HG02588 (cell line): ENCODE measurements around the gene CARTPT.

Source experiments
- ATAC-seq: cut with Tn5 transposase; IDR thresholded peaks from one replicate; pipeline ENCODE4 v1.9.1; 2021; ENCODE audit warnings: mild to moderate bottlenecking, moderate library complexity; ENCODE audit not compliant: unreplicated experiment

Gene CARTPT

GRCh38 chr5:71737931-71738539 lies 19.0 kb downstream of the CARTPT start:
- no peak for ATAC-seq

DNA sequence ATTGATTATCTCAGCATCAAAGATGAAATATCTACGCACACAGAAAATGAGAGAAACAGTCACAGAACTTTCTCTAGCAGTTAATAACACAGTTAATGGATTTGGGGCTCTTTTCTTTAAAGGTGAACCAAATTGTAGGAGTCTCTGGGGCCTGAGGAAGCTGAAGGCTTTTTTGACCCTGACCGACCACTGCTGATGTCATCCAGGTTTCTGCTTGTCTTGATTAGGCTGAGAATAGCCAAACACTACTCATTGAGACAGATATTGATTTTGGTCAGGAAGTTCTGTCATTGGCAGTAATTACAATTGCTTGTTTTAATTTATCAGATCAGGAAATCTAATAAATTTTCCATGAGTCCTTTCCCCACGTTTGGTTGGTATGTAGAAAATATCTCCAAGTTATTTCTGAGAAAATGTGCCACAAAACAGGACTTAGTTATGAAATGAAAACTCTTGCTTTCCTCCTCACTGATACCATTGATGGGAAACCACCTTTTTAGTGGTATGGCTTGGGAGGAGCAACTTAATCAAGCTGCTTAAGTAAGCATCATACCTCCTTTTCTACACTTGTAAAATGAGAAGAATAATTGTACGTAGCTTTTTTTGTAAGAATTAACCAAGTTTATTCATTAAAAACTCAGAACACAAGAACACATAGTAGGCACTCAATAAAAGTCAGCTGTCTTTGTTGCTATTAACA lies 19.7 kb downstream of the CARTPT start:
- no peak for ATAC-seq

DNA sequence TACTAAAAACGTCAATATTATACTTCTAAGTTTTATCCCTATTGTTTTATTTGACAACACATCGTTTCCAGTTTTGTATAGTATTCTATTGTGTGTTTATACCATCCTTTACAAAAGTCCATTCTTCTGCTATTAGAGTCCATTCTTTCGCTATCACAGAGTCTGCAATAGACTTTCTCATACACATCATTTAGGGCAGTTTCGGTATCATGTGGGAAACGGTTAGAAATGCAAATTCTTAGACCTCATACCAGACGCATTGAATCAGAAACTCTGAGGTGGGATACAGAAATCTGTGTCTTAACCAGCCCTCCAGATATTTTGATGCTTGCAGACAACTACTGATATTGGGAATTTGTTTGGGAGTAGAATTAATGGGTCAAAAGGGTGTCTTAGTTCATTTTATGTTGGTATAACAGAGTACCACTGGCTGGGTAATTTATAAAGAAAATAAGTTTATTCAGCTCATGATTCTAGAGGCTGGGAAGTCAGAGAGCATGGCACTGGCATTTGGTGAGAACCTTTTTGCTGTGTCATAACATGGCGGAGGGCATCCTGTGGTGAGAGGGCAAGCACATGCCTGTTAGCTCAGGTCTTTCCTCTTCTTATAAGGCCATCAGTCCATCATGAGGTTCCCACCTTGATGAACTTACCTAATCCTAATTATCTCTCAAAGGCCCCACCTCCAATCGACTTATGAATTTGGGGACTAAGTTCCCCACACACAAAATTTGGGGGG lies 21.1 kb downstream of the CARTPT start:
- ATAC-seq = peak; percentile 92

GRCh38 chr5:71743155-71743554 lies 24.1 kb downstream of the CARTPT start:
- no peak for ATAC-seq

DNA sequence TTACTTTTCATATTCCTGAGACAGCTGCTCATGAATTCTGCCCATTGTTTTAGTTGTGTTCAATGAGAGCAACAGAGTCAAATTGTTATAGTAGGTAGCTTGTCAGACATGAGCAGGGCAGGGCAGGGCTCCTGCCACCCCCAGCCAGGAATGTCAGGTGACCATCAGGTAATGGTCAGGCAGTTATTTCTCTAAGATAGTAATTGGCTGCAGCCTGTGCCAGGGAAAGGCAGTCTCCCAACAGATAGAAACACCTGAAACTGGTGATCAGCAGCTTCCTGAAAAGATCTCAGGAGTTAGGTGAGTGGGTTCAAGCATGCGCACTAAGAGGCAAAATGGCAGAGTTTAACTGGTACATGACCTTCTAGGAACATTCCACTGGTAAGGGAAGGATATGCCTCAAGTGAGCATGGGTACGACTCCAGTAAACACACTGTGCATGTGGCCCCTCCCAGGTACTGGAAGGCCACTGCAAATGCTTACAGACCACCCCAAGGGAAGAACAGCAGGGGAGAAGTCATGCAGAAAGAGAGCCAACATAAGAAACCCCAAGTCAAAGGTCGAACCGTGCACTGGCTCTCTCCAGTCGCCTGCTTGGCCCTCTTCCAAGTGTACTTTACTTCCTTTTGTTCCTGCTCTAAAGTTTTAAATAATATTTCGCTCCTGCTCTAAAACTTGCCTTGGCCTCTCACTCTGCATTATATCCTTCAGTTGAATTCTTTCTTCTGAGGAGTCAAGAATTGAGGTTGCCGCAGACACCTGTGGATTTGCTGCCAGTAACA lies 25.1 kb downstream of the CARTPT start:
- ATAC-seq = no peak

GRCh38 chr5:71747182-71747581 lies 28.1 kb downstream of the CARTPT start:
- no peak for ATAC-seq

DNA sequence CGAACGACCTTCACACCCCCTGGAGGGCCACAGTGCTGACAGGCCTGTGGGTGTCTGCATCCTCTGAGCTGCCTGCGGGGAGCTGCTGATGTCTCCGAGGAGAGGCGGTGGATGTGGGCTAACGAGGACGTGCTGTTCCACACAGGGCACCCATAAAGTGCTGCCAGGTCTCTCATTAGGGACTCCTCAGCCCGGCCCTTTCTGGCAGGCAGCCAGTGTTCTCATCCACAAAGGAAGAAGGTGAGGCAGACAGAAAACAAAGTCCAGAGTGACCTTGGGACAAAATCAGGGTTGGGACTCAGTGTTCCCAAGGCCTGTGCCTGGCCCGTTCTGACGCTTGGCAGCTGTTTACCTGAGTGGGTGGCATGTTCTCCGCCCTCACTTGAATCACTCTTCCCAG lies 29.3 kb downstream of the CARTPT start:
- no peak for ATAC-seq

DNA sequence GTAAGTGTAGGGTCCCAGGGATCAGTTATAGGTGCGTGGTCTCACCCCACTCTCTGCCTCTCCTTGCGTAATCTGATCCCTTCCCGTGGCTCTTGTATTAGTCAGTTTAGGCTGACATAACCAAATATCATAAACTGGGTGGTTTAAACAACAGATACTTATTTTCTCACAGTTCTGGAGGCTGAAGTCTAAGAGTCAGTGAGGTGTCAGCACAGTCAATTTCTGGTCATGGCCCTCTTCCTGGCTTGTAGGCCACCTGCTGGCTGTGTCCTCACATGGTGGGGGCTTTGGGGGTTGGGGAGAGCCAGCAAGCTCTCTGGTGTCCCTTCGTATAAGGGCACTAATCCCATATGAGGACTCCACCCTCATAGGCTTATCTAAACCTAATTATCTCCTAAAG lies 32.3 kb downstream of the CARTPT start:
- ATAC-seq = no peak

DNA sequence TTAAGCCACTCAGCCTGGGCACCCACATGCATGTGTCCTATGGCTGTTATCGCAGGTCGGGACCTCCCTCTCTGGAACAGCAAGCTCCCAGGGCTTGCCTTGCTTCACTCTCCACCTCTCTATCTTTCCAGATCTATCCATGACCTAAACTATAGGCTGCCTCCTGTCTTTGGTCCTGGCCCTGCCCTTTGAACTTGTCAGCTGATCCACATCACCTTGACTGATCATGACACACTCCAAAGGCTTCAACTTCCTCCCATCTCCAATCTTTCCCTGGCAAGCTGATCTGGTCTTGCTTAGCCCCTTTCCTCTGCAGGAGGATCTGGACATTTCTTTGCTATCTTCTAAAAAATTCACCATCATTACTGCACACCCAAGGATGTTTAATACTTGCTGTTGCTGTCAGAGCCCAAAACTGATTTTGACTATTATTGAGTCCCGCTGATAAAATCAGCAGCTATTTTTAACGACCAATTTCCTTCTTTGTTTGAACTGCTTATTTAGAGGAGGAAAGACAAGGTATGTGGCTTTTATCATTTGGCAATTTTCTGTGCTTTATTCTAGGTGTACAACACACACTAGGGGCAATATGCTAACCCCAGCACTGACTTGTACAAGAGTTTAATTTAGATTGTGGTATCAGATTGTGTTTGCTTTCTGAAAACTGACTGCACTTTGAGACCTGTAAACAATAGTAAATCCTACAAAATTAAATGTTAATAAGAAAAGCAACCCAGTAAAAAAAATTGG lies 33.5 kb downstream of the CARTPT start:
- ATAC-seq = no peak

- ATAC-seq = no peak
Measured at GRCh38 chr5:71757590-71758543, 38.8 kb downstream of the CARTPT start.

GRCh38 chr5:71762826-71763225 lies 43.8 kb downstream of the CARTPT start:
- no peak for ATAC-seq

DNA sequence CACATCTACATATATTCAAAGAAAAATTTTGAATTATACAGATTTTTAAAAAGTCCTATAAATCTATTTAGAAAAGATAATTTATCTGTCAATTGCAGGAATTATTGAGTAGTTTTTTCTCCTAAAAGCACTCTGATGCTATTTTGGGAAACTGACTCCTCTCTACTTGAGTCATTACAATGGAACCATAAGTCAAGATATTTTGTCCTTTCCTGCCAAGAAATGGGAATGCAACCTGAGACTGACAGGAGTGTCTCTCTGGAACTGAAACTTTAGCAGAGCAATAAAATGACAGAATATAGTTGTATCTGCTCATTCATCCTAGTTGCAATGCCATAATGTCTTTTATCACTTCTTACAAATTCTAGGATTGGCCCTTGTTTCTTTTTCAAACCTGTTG lies 48.6 kb downstream of the CARTPT start:
- ATAC-seq = no peak

DNA sequence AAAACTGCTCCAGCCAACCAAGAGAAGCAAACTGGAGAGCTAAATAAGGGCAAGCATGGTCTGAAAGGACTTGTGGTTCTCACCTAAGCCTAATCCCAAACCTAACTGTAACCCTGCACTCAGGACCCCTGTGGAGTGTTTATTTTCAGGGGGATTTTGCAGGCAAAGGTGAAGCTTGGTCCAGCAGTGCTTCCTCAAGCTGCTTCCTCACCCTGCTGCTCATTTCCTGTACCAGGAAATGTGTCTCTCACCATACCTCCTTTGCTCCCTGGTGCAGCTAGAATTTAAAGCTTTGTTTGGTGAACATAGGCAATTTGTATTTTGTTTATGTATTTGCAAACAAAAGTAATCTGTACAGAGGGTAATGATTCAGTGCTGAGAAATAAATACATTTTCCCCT lies 50.2 kb downstream of the CARTPT start:
- ATAC-seq = no peak

- no peak for ATAC-seq
Measured at GRCh38 chr5:71770381-71770780, 51.3 kb downstream of the CARTPT start.
